Epithelial cell of proximal tubule (primary cell): ENCODE results near the gene UBR1. TPM values are rescaled to one million over a fixed set of nuclear protein-coding genes. Genes with fewer than 3 reads are reported as not detected.
"Not testable (repeated sequence)": the region's sequence is repeated elsewhere in the genome, so short reads cannot be mapped to it uniquely, and the experiment has no call there.

Experiments used
- DNase-seq: peaks from one replicate; pipeline ENCODE4 v3.0.0-alpha.2; 2011; ENCODE audit warnings: low read depth
- H3K4me3 ChIP-seq: 2 replicates; pipeline ENCODE4 v1.5.1; 2011; ENCODE audit warnings: low read depth, mild to moderate bottlenecking, low read length
- CTCF ChIP-seq: conservative IDR thresholded peaks from 2 replicates; pipeline ENCODE4 v1.5.1; 2012; ENCODE audit warnings: low read depth, mild to moderate bottlenecking, low read length
- total RNA-seq: library from RNA; depleted of rRNA; stranded (reverse); fragments of >200 nt; gene quantifications from 2 replicates; pipeline ENCODE4 v1.2.3, GENCODE V29; 2015

The UBR1 gene
- total RNA-seq, 1 donor from 2014 or later = 10.8 TPM

- no peak for TF ChIP-seq CTCF
- DNase-seq = no peak
- H3K4me3 ChIP-seq = no peak overlapping the region
Observed at GRCh38 chr15:42999201-42999779, 106.5 kb downstream of the UBR1 start.

GRCh38 chr15:42996871-42997270 is 109.0 kb downstream of the UBR1 start:
- no peak overlapping the region for H3K4me3 ChIP-seq
- no peak for TF ChIP-seq CTCF
- no peak for DNase-seq

- H3K4me3 ChIP-seq = no peak overlapping the region
- no peak for TF ChIP-seq CTCF
- DNase-seq = no peak
Observed at GRCh38 chr15:42994546-42994945, 111.3 kb downstream of the UBR1 start.

GRCh38 chr15:42992626-42993025 is 113.2 kb downstream of the UBR1 start:
- DNase-seq = no peak
- TF ChIP-seq CTCF = no peak
- H3K4me3 ChIP-seq = no peak overlapping the region

- no peak for TF ChIP-seq CTCF
- no peak for DNase-seq
Observed at GRCh38 chr15:42986693-42987342, 119.0 kb downstream of the UBR1 start.

GRCh38 chr15:42984493-42985034 is 121.3 kb downstream of the UBR1 start:
- H3K4me3 ChIP-seq = no peak overlapping the region
- DNase-seq = no peak
- TF ChIP-seq CTCF = peak; percentile 4

More at GRCh38 chr15:42986693-42987342, 119.0 kb downstream of the UBR1 start:
- H3K4me3 ChIP-seq = no peak overlapping the region

GRCh38 chr15:42979113-42979512 is 126.7 kb downstream of the UBR1 start:
- not testable (repeated sequence) for H3K4me3 ChIP-seq, DNase-seq
